GM12875 (cell line): Measurements from ENCODE around the gene GNAO1.

Source experiments
- H3K4me3 ChIP-seq: one replicate; pipeline ENCODE4 v1.5.1; 2011; ENCODE audit warnings: low read depth, low read length, control low read depth
- CTCF ChIP-seq: IDR thresholded peaks from 2 replicates; pipeline ENCODE4 v1.5.1; 2011; ENCODE audit warnings: low read depth, mild to moderate bottlenecking, control low read depth, inconsistent platforms, low read length, moderate library complexity, borderline replicate concordance; ENCODE audit not compliant: insufficient read depth

GNAO1 gene

DNA sequence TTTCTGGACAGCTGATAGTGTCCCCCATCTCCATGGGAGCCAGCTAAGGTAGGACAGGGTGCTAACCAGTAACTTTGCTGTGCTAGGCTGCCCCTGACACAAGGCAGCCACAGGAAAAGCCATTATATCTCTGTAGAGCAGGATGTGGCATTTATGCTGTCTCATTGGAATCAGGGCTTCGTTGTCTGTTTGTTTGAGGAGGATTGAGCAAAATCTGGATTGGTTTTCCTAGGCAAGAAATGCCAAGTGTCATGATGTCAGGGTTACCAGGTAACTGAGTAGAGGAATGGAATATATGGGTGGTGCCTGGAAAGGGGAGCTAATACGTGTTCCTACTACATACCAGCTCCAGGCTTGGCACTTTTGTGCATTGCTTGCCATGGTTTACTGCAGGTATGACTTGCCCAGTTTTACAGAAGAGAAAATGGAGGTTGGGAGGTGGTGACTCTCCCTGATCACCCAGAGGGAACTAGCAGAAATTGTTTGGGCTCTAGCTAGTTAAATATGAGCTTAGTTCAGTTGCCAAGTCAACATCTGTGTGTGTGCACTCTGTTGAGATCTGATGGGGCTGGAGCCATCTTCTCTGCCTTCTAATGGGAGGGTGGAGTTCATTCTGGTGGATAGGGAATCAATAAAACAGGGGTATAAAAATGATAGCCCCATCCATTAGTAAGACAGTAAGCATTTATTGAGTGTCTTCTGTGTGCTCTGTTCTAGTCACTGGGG lies 33.9 kb downstream of the GNAO1 start:
- TF ChIP-seq CTCF, result no peak
- H3K4me3 ChIP-seq, result no peak overlapping the region

GRCh38 chr16:56226187-56226586 lies 34.9 kb downstream of the GNAO1 start:
- H3K4me3 ChIP-seq, result no peak overlapping the region
- TF ChIP-seq CTCF, result no peak

- no peak for TF ChIP-seq CTCF
- H3K4me3 ChIP-seq, result no peak overlapping the region
Measured at GRCh38 chr16:56226845-56227525, 35.7 kb downstream of the GNAO1 start.

GRCh38 chr16:56227936-56228335 lies 36.6 kb downstream of the GNAO1 start:
- H3K4me3 ChIP-seq, result no peak overlapping the region
- TF ChIP-seq CTCF, result no peak

GRCh38 chr16:56228476-56228875 lies 37.2 kb downstream of the GNAO1 start:
- H3K4me3 ChIP-seq, result no peak overlapping the region
- TF ChIP-seq CTCF, result no peak

DNA sequence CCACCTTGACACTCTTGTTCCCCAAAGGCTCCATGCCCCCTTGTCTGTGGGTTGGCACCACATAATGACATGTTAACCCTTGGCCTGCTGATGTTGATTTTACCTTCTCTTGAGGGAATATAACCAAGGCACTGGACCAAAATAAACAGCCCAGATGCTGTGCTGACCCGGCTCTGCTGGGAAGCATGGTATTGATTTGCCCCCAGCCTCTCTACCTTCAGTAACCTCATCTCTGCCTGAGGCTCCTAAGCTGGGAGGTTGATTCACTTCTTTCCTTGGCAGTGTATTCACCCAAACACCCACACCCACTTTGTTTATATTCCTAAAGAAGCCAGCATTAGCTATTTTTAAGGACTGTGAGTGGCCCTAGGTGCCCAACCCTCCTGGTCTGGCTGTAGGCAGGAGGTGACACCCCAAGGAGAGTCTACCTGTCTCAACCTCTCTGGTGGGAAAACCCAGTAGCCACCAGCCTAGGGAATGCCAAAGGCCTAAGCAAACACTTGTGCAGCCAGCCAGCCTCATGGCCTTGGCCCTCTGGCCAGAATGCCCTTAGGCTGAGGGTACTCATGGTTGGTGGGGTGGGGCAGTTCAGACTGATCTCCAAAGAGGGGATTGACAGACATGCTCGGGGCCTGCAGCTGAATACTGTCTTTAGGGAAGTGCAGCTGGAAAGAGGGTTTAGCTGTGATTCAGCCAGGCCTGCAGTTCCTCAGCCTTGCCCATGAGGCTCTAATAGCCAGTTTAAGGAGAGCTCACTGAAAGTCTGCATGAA lies 42.7 kb downstream of the GNAO1 start:
- no peak overlapping the region for H3K4me3 ChIP-seq
- TF ChIP-seq CTCF, result no peak
